Retinal pigment epithelial cell (primary cell): ENCODE results near the gene THTPA.

Experiments
- DNase-seq: peaks from one replicate; pipeline ENCODE4 v3.0.0-alpha.2; 2010; ENCODE audit warnings: low read depth
- H3K4me3 ChIP-seq: 2 replicates; pipeline ENCODE4 v1.5.1; 2011; ENCODE audit warnings: mild to moderate bottlenecking, low read length, control low read depth, moderate library complexity
- TF ChIP-seq, protein P1 (sequence below): conservative IDR thresholded peaks from 2 replicates; pipeline ENCODE4 v1.5.1; 2011; ENCODE audit warnings: low read depth, low read length, control low read depth, inconsistent platforms

The THTPA gene, protein sequence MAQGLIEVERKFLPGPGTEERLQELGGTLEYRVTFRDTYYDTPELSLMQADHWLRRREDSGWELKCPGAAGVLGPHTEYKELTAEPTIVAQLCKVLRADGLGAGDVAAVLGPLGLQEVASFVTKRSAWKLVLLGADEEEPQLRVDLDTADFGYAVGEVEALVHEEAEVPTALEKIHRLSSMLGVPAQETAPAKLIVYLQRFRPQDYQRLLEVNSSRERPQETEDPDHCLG

GRCh38 chr14:23555882-23556699 lies at the start of gene THTPA:
Gene THTPA, plus strand, starts transcription at chr14:23556271. Its CDS starts 487 bp downstream, at chr14:23556758.
- TF ChIP-seq, protein P1, sequence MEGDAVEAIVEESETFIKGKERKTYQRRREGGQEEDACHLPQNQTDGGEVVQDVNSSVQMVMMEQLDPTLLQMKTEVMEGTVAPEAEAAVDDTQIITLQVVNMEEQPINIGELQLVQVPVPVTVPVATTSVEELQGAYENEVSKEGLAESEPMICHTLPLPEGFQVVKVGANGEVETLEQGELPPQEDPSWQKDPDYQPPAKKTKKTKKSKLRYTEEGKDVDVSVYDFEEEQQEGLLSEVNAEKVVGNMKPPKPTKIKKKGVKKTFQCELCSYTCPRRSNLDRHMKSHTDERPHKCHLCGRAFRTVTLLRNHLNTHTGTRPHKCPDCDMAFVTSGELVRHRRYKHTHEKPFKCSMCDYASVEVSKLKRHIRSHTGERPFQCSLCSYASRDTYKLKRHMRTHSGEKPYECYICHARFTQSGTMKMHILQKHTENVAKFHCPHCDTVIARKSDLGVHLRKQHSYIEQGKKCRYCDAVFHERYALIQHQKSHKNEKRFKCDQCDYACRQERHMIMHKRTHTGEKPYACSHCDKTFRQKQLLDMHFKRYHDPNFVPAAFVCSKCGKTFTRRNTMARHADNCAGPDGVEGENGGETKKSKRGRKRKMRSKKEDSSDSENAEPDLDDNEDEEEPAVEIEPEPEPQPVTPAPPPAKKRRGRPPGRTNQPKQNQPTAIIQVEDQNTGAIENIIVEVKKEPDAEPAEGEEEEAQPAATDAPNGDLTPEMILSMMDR: no peak
- DNase-seq: peak; percentile 56
- peak within 1 kb of the TSS; percentile 89 for H3K4me3 ChIP-seq

DNA sequence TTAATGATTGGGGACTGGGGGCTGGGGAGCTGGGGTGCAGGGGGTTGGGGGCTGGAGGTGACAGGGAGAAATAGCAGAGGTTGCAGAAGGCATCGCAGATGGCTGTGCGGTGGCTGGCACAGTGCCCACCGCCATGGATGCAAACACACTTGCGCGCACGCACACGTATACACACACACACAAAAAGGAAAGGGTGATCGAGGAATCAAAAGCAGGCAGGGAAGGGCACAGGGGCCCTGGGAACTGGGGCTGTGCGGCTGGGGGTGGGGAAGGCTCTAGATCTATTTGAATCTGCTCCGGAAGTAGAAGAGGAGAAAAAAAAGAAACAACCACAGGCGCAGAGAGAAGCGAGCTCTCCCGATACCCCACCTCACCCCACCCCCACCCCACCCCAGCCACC lies 43.9 kb upstream of the THTPA start:
- no peak overlapping the region for H3K4me3 ChIP-seq
- DNase-seq: no peak
- TF ChIP-seq, protein P1: no peak

GRCh38 chr14:23513005-23513817 lies 42.9 kb upstream of the THTPA start:
- TF ChIP-seq, protein P1: no peak
- no peak for DNase-seq
- H3K4me3 ChIP-seq: no peak overlapping the region

- H3K4me3 ChIP-seq: no peak overlapping the region
- no peak for DNase-seq
- TF ChIP-seq, protein P1: no peak
These were observed 42.0 kb upstream of the THTPA start for GRCh38 chr14:23513818-23514643.

DNA sequence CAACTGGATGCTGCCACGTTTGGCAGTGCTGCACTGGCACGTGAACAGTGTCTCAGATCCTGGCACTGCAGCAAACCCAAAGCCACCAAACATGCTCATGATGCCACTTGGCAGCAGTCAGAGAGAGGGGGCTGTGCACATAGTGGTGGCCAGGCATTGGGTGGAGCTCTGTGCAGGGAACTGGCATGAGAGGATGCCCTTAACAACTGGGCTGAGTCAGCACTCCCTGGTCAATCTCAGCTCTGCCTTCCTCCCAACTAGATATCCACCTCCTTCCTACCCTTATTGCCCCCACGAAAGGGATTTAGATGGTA lies 41.5 kb upstream of the THTPA start:
- TF ChIP-seq, protein P1: no peak
- no peak overlapping the region for H3K4me3 ChIP-seq
- DNase-seq: no peak

DNA sequence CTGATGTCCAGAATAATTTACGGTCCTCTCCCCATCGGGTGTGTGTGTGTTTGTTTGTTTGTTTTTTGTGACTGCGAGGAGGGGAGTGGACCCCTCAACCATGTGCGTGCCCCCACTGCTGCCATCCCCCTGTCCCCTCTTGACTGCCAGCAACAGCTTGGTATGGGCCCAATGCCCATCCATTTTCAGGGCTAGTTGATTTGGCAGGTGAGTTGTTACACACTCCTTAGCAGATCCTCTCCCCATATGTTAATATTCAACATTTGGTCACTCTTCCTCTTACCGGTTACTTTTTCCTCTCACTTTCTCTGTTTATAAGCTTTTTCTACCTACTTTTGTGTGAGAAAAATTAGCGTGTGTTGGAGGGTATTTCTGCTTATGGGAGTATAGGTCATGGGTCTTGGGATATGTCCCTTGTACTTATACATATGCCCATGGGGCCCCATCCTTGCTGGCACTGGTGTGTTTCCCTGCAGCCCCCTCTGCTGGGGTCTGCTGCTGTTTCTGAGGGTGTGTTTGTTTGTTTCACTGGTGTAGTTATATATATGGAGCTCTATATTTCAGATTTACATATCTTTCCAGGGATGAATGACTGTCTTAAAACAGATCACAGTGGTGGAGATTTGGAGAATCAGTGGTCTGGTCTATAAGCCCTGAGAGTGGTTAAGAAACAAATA lies 38.3 kb upstream of the THTPA start:
- TF ChIP-seq, protein P1: no peak
- no peak overlapping the region for H3K4me3 ChIP-seq
- no peak for DNase-seq
